ENCODE results near the gene RASEF.

Gene RASEF

GRCh38 chr9:83056174-83056573 lies 6.8 kb downstream of the RASEF start:
- DNase-seq (ENCODE audit: low read depth in 3 of 3), result no peak

GRCh38 chr9:83047839-83048775 lies 14.8 kb downstream of the RASEF start:
- no peak for DNase-seq (ENCODE audit: low read depth in 3 of 3)

- no peak for DNase-seq (ENCODE audit: low read depth in 3 of 3)
Measured at GRCh38 chr9:83043597-83043996, 19.3 kb downstream of the RASEF start.

- no peak for DNase-seq (ENCODE audit: low read depth in 3 of 3)
Measured at GRCh38 chr9:83041771-83042170, 21.2 kb downstream of the RASEF start.

GRCh38 chr9:83039303-83039702 lies 23.6 kb downstream of the RASEF start:
- DNase-seq (ENCODE audit: low read depth in 3 of 3), result no peak

- DNase-seq (ENCODE audit: low read depth in 3 of 3), result no peak
Measured at GRCh38 chr9:83036043-83036442, 26.9 kb downstream of the RASEF start.

GRCh38 chr9:83035143-83035542 lies 27.8 kb downstream of the RASEF start:
- no peak for DNase-seq (ENCODE audit: low read depth in 3 of 3)

- no peak for DNase-seq (ENCODE audit: low read depth in 3 of 3)
Measured at GRCh38 chr9:83034587-83034986, 28.4 kb downstream of the RASEF start.

- DNase-seq (ENCODE audit: low read depth in 3 of 3), result no peak
Measured at GRCh38 chr9:83034026-83034425, 28.9 kb downstream of the RASEF start.

- no peak for DNase-seq (ENCODE audit: low read depth in 3 of 3)
Measured at GRCh38 chr9:83032065-83032625, 30.8 kb downstream of the RASEF start.

- no peak for DNase-seq (ENCODE audit: low read depth in 3 of 3)
Measured at GRCh38 chr9:83030391-83031107, 32.4 kb downstream of the RASEF start.

GRCh38 chr9:83029531-83030137 lies 33.3 kb downstream of the RASEF start:
- no peak for DNase-seq (ENCODE audit: low read depth in 3 of 3)

- no peak for DNase-seq (ENCODE audit: low read depth in 3 of 3)
Measured at GRCh38 chr9:83027153-83027891, 35.6 kb downstream of the RASEF start.

- DNase-seq (ENCODE audit: low read depth in 3 of 3), result no peak
Measured at GRCh38 chr9:83024506-83025125, 38.3 kb downstream of the RASEF start.

GRCh38 chr9:83023151-83023550 lies 39.8 kb downstream of the RASEF start:
- DNase-seq (ENCODE audit: low read depth in 3 of 3), result no peak

- no peak for DNase-seq (ENCODE audit: low read depth in 3 of 3)
Measured at GRCh38 chr9:83020864-83021263, 42.1 kb downstream of the RASEF start.

- DNase-seq (ENCODE audit: low read depth in 3 of 3), result no peak
Measured at GRCh38 chr9:83020327-83020726, 42.6 kb downstream of the RASEF start.

- no peak for DNase-seq (ENCODE audit: low read depth in 3 of 3)
Measured at GRCh38 chr9:83019246-83019645, 43.7 kb downstream of the RASEF start.

- no peak for DNase-seq (ENCODE audit: low read depth in 3 of 3)
Measured at GRCh38 chr9:83015897-83016296, 47.0 kb downstream of the RASEF start.

- DNase-seq (ENCODE audit: low read depth in 3 of 3), result no peak
Measured at GRCh38 chr9:83013867-83014605, 48.9 kb downstream of the RASEF start.

Measured in stimulated activated CD4-positive, alpha-beta T cell treated with anti-CD3 and anti-CD28 coated beads, TNF-alpha, amount 100 ng/mL, for 24 hours (primary cell).